NCI-H1417 (cell line): ENCODE results near the gene FNDC3B.

Experiments
- DNase-seq, 3 experiments: peaks; one replicate each; lab custom pipeline; 2025; lab: John Stamatoyannopoulos, UW

Gene FNDC3B

GRCh38 chr3:172073262-172073915 is 34.0 kb downstream of the FNDC3B start:
- no peak for DNase-seq

DNA sequence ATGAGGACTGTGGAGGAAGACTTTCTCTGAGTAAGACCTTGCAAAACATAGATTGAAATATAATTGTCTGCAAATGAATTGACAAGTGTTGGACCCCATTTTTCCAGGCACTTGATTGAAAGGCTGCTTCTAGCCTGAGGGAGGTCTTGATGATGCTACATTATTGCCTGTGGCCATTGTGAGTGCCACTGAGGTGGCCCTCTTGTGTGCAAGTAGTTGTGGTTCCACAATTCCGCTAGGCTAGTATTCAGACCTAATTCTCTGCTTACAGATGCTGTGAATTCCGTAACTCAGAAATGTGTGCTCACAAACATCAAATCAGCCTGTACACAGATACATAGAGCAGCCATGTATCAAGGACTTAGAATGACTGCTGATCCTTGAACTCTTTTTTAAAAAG is 34.7 kb downstream of the FNDC3B start:
- DNase-seq, result no peak

DNA sequence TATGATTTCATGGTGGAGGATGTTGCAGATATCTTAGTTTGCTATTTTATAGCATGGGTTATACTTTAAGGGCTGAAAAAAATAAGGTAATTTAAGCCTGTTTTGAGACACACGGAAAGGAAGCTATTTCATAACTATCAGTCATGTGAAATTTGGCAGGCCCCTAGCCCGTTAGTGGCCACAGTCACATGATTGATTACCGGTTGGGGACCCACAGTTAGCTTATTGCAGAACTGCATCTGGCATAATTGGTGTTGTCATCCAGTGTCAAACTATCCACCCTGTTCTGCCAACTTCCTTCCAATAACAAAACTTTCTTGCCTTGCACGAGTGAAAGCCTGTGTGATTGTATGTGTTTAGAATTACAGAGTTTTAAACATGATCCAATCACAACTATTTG is 35.2 kb downstream of the FNDC3B start:
- DNase-seq, result no peak

- no peak for DNase-seq
Observed at GRCh38 chr3:172076212-172076611, 36.8 kb downstream of the FNDC3B start.

DNA sequence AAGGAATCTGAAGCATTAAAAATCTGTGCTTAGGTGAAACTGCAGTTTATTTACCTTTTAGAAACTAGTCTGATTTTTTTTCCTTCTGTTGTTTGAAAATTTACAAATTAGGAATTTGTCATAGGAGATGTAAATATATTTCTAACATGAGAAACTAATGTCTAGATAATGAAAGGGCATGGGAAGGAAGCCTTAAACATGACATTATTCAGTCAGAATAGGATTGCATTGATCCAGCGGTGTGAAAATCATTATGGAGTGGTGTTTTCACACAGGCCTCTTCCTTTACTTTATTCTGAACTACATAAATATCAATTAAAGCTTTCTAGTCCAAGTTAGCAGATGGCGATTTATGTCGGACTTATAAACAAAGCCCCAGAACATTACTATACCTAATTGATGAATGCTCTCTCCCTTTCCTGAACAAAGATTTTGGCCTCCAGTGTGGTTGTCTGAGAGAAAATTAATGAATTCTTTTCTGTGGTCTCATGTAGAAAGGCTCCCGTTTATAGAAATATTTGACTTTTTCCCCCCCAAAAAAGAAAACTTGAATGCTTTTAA is 37.9 kb downstream of the FNDC3B start:
- peak in 1 of 3 experiments; percentile 50 for DNase-seq

GRCh38 chr3:172078244-172078643 is 38.9 kb downstream of the FNDC3B start:
- no peak for DNase-seq

- no peak for DNase-seq
Observed at GRCh38 chr3:172078721-172079120, 39.3 kb downstream of the FNDC3B start.

GRCh38 chr3:172079326-172079976 is 40.1 kb downstream of the FNDC3B start:
- DNase-seq, result no peak

DNA sequence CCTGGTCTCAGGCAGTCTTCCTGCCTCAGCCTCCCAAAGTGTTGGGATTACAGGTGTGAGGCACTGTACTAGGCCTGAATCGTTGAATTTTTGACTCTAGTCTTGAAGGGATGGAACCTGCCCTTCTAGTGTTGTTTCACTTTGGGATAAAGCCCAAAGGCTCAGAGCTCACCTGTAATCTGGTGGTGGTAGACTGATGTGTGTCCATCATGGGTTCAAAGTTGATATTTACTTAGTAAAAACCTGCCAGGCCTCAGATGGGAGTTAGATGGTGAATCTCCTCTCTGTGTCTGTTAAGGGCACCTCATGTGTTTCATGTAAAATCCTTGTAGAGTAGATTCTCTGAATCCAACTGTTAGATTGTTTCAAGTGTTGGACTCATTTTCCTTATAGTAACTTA is 41.1 kb downstream of the FNDC3B start:
- no peak for DNase-seq

DNA sequence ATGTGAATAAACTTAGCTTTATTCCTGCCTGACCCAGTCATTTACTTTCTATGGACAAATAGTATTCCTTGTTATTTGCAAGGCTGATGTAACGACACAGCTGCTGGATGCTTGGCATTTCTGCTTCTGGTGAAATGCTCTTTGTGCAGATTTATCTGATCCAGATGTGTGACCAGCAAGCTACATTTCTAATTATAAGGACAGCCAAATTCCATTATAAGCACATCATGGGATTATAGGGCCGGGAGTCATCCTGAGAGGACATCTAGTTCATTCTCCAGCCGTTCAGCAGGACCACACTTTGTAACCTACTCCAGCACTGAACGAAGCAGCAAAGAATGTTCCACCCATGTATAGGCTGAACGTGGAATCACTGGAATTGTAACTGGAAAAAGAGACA is 42.9 kb downstream of the FNDC3B start:
- DNase-seq, result no peak

DNA sequence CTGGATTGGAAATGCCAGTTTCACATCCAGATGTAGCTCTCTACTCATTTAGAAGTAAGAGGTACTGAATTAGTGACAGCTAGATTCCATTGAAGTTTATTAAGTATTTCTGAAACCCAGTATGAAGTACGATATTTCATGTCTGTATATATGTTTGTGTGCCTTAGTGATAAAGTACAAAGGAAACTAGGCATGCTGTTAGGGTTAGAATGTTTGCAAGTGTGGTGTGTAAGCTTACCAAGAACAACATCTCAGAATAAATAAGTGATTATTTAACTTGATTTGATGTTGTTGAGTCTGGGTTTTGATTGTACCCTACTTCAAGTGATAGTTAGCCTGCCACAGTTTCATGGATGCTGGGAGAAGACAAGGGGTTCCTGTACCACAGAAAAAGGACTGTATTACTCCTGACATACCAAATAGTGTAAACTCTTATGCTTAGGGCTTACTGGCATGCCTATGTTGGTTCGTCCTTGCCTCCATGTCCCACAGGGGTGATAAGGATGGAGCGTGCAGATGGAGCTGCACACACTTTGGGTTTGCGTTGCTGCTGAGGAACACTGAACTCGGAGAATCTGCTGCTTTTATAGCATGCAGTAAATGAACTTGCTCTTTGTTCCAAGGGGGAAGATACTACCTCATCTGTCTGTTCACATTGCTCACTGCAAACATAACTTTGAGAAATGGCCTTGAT is 43.6 kb downstream of the FNDC3B start:
- DNase-seq, result no peak

DNA sequence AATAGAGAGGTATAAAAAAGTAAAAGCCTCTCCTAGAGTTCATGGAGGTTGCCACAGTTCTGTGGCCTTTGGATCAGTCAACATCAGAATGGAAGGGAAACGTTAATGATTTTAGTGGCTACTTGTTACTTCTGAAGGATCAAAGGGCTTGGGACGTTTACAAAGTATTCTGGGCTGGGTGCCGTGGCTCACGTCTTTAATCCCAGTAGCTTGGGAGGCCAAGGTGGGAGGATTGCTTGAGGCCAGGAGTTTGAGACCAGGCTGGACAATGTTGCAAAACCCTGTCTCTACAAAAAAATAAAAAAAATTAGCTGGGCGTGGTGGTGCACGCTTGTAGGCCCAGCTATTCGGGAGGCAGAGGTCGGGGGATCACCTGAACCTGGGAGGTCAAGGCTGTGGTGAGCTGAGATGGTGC is 44.6 kb downstream of the FNDC3B start:
- DNase-seq, result no peak

DNA sequence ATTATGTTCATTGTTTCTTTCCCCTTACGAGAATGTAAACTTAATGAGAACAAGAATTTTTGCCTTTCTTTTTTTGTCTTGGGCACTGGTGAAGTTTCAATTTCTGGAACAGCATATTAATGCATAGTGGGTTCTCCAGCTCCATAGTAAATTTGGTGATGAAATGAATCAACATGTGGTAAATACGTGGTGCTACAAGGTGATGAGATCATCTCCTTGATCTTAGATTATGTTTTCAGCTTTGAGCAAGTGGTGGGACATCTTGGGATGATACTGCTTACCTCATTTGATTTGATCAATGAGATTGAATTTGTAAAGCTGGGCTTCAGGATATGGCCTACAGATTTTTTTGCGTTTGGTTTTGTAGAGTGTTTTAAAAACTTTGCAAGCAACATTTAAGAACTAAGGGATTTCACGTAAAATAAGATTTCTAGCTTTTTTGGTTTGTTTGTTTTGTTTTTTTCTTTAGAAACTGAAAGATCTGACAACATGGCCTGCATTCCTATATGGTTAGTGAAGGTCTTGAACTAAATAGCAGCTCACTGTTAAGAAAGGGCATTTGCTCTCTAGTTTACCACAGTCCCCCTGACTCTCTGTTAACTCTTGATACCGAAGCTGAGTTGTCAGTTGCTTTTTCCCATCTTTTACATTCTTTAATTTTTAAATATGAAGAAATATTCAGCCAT is 45.6 kb downstream of the FNDC3B start:
- no peak for DNase-seq

DNA sequence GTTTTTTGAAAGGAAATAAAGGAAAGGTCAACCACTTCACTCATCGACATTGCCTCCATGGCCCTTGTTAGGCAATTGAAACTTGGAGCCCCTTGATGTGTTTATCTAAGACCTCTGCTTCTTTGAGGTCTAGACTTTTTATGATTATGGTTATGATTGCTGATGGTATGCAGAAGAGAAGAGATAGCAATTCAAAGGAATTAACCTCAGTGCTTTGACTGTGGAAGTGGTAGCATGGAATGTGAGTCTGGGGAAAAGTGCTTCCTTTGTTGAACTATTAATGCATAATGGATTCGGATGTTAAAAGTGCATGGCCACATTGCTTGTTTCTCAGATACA is 46.1 kb downstream of the FNDC3B start:
- DNase-seq, result no peak

DNA sequence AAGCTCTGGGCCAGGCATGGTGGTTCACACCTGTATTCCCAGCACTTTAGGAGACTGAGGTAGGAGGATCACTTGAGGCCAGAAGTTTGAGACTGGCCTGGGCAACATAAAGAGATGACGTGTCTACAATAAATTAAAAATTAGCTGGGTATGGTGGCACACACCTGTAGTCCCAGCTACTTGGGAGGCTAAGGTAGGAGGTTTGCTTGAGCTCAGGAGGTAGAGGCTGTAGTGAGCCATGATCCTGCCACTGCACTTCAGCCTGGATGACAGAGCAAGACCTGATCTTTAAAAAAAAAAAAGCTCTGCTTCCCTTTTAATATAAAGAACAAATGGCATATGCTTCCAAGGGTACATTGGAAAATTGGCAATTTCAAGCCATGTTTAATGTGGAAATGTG is 46.7 kb downstream of the FNDC3B start:
- no peak for DNase-seq

DNA sequence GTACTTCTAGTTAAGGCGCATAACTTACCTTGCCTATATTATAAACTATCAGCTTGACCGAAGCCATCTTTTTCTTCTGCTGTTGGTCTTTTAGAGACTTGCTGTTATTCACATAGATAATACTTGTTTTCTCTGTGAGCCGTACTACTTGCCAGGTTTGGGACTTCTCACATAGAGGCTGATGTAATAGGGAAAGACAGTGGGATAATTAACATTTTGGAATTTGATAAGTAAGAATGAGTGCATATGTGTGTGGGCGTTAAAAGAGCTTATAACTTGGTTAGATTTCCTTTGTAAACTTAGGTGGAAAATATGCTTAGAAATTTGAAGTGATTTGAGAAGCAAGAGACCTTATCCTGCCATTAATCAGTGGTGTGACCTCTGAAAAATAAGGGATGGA is 47.8 kb downstream of the FNDC3B start:
- no peak for DNase-seq

DNA sequence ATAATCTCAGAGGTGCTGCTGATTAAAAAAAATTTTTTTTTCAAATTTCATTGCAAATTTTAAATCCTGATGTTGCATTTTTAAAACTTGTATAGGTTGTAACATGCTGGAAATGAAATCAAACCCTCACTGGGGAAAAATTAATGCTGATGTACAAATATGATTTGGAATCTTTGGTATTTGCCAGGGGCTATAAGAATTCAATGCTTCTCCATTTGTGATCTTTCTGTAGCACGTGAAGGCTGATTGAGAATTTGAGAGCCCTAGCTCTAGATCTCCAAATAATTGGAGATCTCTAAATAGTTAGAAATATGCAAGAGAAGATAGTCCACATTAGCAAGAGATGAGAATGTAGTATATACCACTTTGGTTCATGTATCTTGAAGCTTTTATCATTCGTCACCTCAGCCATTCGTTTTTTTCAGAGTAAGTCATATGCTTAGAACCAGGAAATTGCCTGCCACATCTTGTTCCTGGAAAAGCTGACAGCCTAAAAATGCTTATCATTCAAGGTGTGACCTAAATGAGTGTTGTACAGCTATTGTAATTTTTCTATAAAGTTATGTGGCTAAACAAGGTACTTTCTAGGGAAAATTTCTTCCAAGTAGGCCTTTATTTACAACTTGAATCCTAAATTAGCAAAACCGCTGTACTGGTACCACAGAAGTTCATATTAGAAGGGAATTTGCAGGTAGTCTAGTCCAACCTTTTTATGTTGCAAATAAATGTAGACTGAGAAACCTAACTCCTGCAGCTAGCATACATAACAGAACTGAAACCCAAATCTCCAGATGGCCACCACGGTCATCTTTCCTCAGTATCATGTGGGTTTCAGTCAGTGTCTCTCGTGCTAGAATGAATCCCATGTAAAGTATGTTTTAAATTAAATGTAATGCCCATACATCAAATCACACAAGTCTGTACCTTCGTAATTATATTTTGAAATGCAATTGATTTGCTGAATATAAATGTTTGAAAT is 48.5 kb downstream of the FNDC3B start:
- no peak for DNase-seq

DNA sequence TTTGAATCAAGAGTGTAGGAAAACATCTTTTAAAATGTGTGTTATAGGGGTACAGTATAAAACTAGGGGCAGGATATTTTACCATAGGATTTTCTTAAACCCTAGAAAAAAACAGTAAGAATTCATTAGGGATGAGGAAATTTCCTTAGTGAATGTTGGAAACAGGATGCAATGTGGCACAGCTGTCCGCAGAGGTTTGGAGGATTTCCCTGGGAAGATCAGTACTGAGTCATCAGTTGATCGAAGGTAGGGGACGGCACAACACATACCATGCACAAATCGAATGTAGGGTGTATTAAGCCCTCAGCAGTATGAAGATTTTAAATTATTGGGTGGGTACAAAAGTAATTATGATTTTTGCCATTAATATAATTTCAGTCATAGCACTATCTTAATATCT is 49.9 kb downstream of the FNDC3B start:
- no peak for DNase-seq

DNA sequence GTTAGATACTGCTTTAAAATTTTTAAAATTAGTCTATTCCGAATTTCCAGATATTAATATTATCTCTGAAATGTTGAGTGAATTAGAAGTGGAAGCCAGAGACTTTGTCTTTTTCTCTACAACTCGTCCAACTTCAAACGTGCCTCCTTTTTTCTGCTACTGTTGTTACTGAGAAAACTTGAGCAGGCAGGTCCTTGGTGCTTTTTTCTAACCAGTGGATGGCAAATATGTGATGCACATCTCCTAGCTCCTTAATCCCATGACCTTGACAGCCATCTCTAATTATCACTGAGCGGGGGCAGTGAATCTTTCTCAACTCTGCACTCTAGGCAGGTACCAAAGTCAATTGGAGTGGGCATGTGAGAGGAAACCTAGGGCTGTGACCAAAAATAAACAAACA is 50.7 kb downstream of the FNDC3B start:
- no peak for DNase-seq

- no peak for DNase-seq
Observed at GRCh38 chr3:172092658-172093057, 53.3 kb downstream of the FNDC3B start.
